MM.1S (cell line): ENCODE results near the gene DGLUCY.

Experiments
- DNase-seq: peaks from one replicate; pipeline ENCODE4 v3.0.0-alpha.2; 2015
- H2AFZ ChIP-seq: fragments of 300-600 bp; sonication (generic); 2 replicates; pipeline ENCODE4 v1.6.0; 2016; ENCODE audit warnings: antibody characterized with exemption, low read length
- H3F3A ChIP-seq: fragments of 300-600 bp; sonication (generic); 2 replicates; pipeline ENCODE4 v1.6.1; 2016; ENCODE audit warnings: mild to moderate bottlenecking, antibody characterized with exemption, low read length, moderate library complexity, mixed read lengths; ENCODE audit not compliant: insufficient read depth
- H3K27ac ChIP-seq: fragments of 300-600 bp; sonication (generic); 2 replicates; pipeline ENCODE4 v1.5.1; 2016; ENCODE audit warnings: mild to moderate bottlenecking, low read length
- H3K27me3 ChIP-seq: fragments of 300-600 bp; sonication (generic); replicated peaks from 2 replicates; pipeline ENCODE4 v1.6.0; 2016; ENCODE audit warnings: low read length; ENCODE audit not compliant: insufficient read depth
- H3K36me3 ChIP-seq: fragments of 300-600 bp; sonication (generic); replicated peaks from 2 replicates; pipeline ENCODE4 v1.6.1; 2016; ENCODE audit warnings: mild to moderate bottlenecking, low read length, mixed read lengths; ENCODE audit not compliant: insufficient read depth
- H3K4me1 ChIP-seq: fragments of 300-600 bp; sonication (generic); 2 replicates; pipeline ENCODE4 v1.6.1; 2016; ENCODE audit warnings: low read length, mixed read lengths
- H3K4me2 ChIP-seq: fragments of 300-600 bp; sonication (generic); 2 replicates; pipeline ENCODE4 v1.6.0; 2016; ENCODE audit warnings: low read depth, low read length
- H3K4me3 ChIP-seq: fragments of 300-600 bp; sonication (generic); 2 replicates; pipeline ENCODE4 v1.5.1; 2016; ENCODE audit warnings: low read length, mixed read lengths
- H3K79me2 ChIP-seq: fragments of 300-600 bp; sonication (generic); 2 replicates; pipeline ENCODE4 v1.6.1; 2016; ENCODE audit warnings: mixed run types, low read length, mixed read lengths
- H3K9ac ChIP-seq: fragments of 300-600 bp; sonication (generic); 2 replicates; pipeline ENCODE4 v1.6.1; 2016; ENCODE audit warnings: low read length, mixed read lengths
- H3K9me2 ChIP-seq: fragments of 300-600 bp; sonication (generic); replicated peaks from 2 replicates; pipeline ENCODE4 v1.6.1; 2016; ENCODE audit warnings: mild to moderate bottlenecking, low read length, mixed read lengths; ENCODE audit not compliant: insufficient read depth
- H3K9me3 ChIP-seq: fragments of 300-600 bp; sonication (generic); replicated peaks from 2 replicates; pipeline ENCODE4 v1.6.1; 2016; ENCODE audit warnings: mild to moderate bottlenecking, low read length, mixed read lengths; ENCODE audit not compliant: insufficient read depth
- H4K20me1 ChIP-seq: fragments of 300-600 bp; sonication (generic); 2 replicates; pipeline ENCODE4 v1.6.1; 2016; ENCODE audit warnings: mild to moderate bottlenecking, low read length, moderate library complexity, mixed read lengths; ENCODE audit not compliant: insufficient read depth
- CTCF ChIP-seq: fragments of 300-600 bp; sonication (generic); IDR thresholded peaks from 2 replicates; pipeline ENCODE4 v1.5.1; 2016; ENCODE audit warnings: antibody characterized with exemption, low read length, mixed read lengths
- EZH2 ChIP-seq: fragments of 300-600 bp; sonication (generic); optimal IDR thresholded peaks from 2 replicates; pipeline ENCODE3; 2017; ENCODE audit warnings: low read depth, mild to moderate bottlenecking, antibody characterized with exemption, low read length, mixed read lengths
- EZH2phosphoT487 ChIP-seq: fragments of 300-600 bp; sonication (generic); IDR thresholded peaks from 2 replicates; pipeline ENCODE4 v1.6.1; 2018; ENCODE audit warnings: antibody characterized with exemption, low read length

DGLUCY gene

GRCh38 chr14:91116913-91117588, 3.2 kb downstream of the DGLUCY start:
- TF ChIP-seq CTCF (no peak), EZH2phosphoT487 (no peak), EZH2 (no peak)
- Histone ChIP-seq H3K27ac (no peak overlapping the region), H3K9ac (no peak overlapping the region), H3K79me2 (peaks cover 65% of the 10 kb centered on the region), H3K9me2 (no peaks in the 10 kb centered on the region), H2AFZ (no peak overlapping the region), H3F3A (peaks cover 17% of the 10 kb centered on the region; the same call in 1 of the 2 replicates), H3K4me2 (0 out of 2 replicates have a peak overlapping the region, but pooled peaks have one; percentile 6), H3K9me3 (no peaks in the 10 kb centered on the region), H3K4me1 (0 out of 2 replicates have a peak, but pooled peaks cover 3% of the 10 kb centered on the region), H4K20me1 (no peaks in the 10 kb centered on the region), H3K27me3 (no peaks in the 10 kb centered on the region), H3K36me3 (no peaks in the 10 kb centered on the region), H3K4me3 (no peak overlapping the region)
- DNase-seq = no peak

- Histone ChIP-seq H3K9ac (no peak overlapping the region), H3K4me1 (0 out of 2 replicates have a peak, but pooled peaks cover 3% of the 10 kb centered on the region), H3K79me2 (peaks cover 69% of the 10 kb centered on the region), H3K9me3 (no peaks in the 10 kb centered on the region), H2AFZ (no peak overlapping the region), H3K27ac (no peak overlapping the region), H3K9me2 (no peaks in the 10 kb centered on the region), H3F3A (peaks cover 17% of the 10 kb centered on the region; the same call in 1 of the 2 replicates), H3K4me3 (no peak overlapping the region), H3K36me3 (no peaks in the 10 kb centered on the region), H3K4me2 (no peak overlapping the region), H3K27me3 (no peaks in the 10 kb centered on the region), H4K20me1 (no peaks in the 10 kb centered on the region)
- DNase-seq = no peak
- TF ChIP-seq EZH2phosphoT487 = no peak
Observed at GRCh38 chr14:91117960-91118359, 4.1 kb downstream of the DGLUCY start.

DNA sequence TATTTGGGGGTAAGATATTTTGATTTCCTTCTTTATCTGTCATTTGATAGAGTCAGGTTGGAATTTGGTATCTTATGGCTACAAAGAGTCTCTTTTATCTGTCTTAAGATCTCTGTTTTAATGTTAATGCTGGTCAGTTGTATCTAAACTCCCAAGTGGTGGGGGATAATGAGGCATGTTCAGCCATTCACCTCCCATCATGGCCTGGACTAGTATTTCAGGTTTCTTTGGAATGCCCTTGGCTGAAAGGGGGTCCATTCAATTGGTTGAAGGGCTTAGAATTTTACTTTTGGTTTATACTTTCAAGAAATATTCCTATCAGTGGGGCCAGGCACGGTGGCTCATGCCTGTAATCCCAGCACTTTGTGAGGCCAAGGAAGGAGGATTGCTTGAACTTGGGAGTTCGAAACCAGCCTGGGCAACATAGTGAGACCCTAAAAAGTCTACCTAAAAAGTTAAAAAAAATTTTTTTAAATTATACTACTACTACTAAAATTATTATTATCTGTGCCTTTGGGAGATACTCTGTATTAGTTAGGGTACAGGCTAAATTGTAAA, 4.7 kb downstream of the DGLUCY start:
- Histone ChIP-seq H2AFZ (no peak overlapping the region), H3K9me2 (no peaks in the 10 kb centered on the region), H4K20me1 (no peaks in the 10 kb centered on the region), H3K27ac (no peak overlapping the region), H3K27me3 (no peaks in the 10 kb centered on the region), H3K79me2 (peaks cover 75% of the 10 kb centered on the region), H3K9me3 (no peaks in the 10 kb centered on the region), H3K4me1 (0 out of 2 replicates have a peak, but pooled peaks cover 3% of the 10 kb centered on the region), H3K4me3 (no peak overlapping the region), H3F3A (peaks cover 15% of the 10 kb centered on the region; the same call in 1 of the 2 replicates), H3K4me2 (no peak overlapping the region), H3K36me3 (no peaks in the 10 kb centered on the region), H3K9ac (no peak overlapping the region)
- no peak for TF ChIP-seq CTCF
- no peak for TF ChIP-seq EZH2phosphoT487
- DNase-seq = no peak
